PC-3 (cell line): ENCODE data around the gene SARNP. TPM values are rescaled to one million over a fixed set of nuclear protein-coding genes. Genes with fewer than 3 reads are reported as not detected.

ENCODE experiments used
- ATAC-seq: fragments of 200-7000 bp; cut with Tn5 transposase; 2 replicates; pipeline ENCODE4 v1.9.1; 2020; ENCODE audit warnings: mild to moderate bottlenecking, moderate library complexity
- BruUV-seq: library from RNA; stranded (reverse); fragments of 400-500 nt; replicated peaks from 2 replicates; lab custom pipeline; 2021; lab: Mats Ljungman, UMichigan
- CTCF ChIA-PET: fragments of 300-600 bp; sonication (Branson Sonifier 250); formaldehyde crosslinking; loops from one replicate; lab custom pipeline; 2022; ENCODE audit warnings: antibody characterized with exemption; lab: Charles Lee
- POLR2A ChIA-PET: fragments of 300-600 bp; sonication (Branson Sonifier 250); formaldehyde crosslinking; loops from one replicate; lab custom pipeline; 2022; ENCODE audit warnings: antibody characterized with exemption; ENCODE audit not compliant: unreplicated experiment; lab: Charles Lee
- DNase-seq: peaks from one replicate; pipeline ENCODE4 v3.0.0-alpha.2; 2015
- H2AFZ ChIP-seq: fragments of 300-600 bp; sonication (generic); 2 replicates; pipeline ENCODE4 v1.6.0; 2016; ENCODE audit warnings: antibody characterized with exemption, low read length
- H3F3A ChIP-seq: fragments of 300-600 bp; sonication (generic); one replicate; pipeline ENCODE4 v1.6.0; 2017; ENCODE audit warnings: antibody characterized with exemption, low read length, control low read depth, mild to moderate bottlenecking; ENCODE audit not compliant: unreplicated experiment
- H3K27ac ChIP-seq: fragments of 300-600 bp; sonication (generic); 2 replicates; pipeline ENCODE4 v1.5.1; 2016; ENCODE audit warnings: mild to moderate bottlenecking, low read length
- H3K27me3 ChIP-seq: fragments of 300-600 bp; sonication (generic); 2 replicates; pipeline ENCODE4 v1.6.1; 2016; ENCODE audit warnings: low read length, mixed read lengths
- H3K36me3 ChIP-seq: fragments of 300-600 bp; sonication (generic); 2 replicates; pipeline ENCODE4 v1.6.1; 2016; ENCODE audit warnings: low read depth, mixed run types, low read length, mixed read lengths
- H3K4me1 ChIP-seq: fragments of 300-600 bp; sonication (generic); 2 replicates; pipeline ENCODE4 v1.5.1; 2016; ENCODE audit warnings: low read length; ENCODE audit not compliant: insufficient read depth
- H3K4me2 ChIP-seq: fragments of 300-600 bp; sonication (generic); 2 replicates; pipeline ENCODE4 v1.6.0; 2016; ENCODE audit warnings: low read length
- H3K4me3 ChIP-seq: fragments of 300-600 bp; sonication (generic); 2 replicates; pipeline ENCODE4 v1.5.1; 2016; ENCODE audit warnings: mild to moderate bottlenecking, low read length, mixed read lengths
- H3K79me2 ChIP-seq: fragments of 300-600 bp; sonication (generic); 2 replicates; pipeline ENCODE4 v1.6.1; 2017; ENCODE audit warnings: low read length, mixed read lengths
- H3K9ac ChIP-seq: fragments of 300-600 bp; sonication (generic); 2 replicates; pipeline ENCODE4 v1.6.0; 2016; ENCODE audit warnings: mild to moderate bottlenecking, low read length
- H3K9me2 ChIP-seq: fragments of 300-600 bp; sonication (generic); replicated peaks from 2 replicates; pipeline ENCODE4 v1.6.1; 2016; ENCODE audit warnings: mixed run types, low read length, mixed read lengths
- H3K9me3 ChIP-seq: fragments of 300-600 bp; sonication (generic); 2 replicates; pipeline ENCODE4 v1.6.1; 2016; ENCODE audit warnings: low read length, mixed read lengths
- H4K20me1 ChIP-seq: fragments of 300-600 bp; sonication (generic); 2 replicates; pipeline ENCODE4 v1.6.1; 2016; ENCODE audit warnings: low read length, mixed read lengths
- EZH2 ChIP-seq: fragments of 300-600 bp; sonication (generic); IDR thresholded peaks from one replicate; pipeline ENCODE4 v1.6.1; 2017; ENCODE audit warnings: antibody characterized with exemption, mild to moderate bottlenecking, low read length; ENCODE audit not compliant: unreplicated experiment
- EZH2phosphoT487 ChIP-seq: fragments of 300-600 bp; sonication (generic); IDR thresholded peaks from 2 replicates; pipeline ENCODE4 v1.6.1; 2018; ENCODE audit warnings: mild to moderate bottlenecking, antibody characterized with exemption, low read length, borderline replicate concordance
- intact Hi-C: fragments of 100-400 bp; cut with micrococcal nuclease; formaldehyde crosslinking; loops from 2 replicates; pipeline ENCODE4 v1.9.0; 2023
- total RNA-seq: library from RNA; depleted of rRNA; stranded (reverse); fragments of >200 nt; gene quantifications from 2 replicates; pipeline ENCODE4 v1.2.3, GENCODE V29; 2014
- TF ChIP-seq, protein P1 (sequence below): fragments of 300-600 bp; sonication (generic); conservative IDR thresholded peaks from 2 replicates; pipeline ENCODE4 v1.5.1; 2017; ENCODE audit warnings: antibody characterized with exemption, low read depth, mild to moderate bottlenecking, low read length

Gene SARNP
- total RNA-seq, 1 experiment from 2014 or later: 103 TPM

DNA sequence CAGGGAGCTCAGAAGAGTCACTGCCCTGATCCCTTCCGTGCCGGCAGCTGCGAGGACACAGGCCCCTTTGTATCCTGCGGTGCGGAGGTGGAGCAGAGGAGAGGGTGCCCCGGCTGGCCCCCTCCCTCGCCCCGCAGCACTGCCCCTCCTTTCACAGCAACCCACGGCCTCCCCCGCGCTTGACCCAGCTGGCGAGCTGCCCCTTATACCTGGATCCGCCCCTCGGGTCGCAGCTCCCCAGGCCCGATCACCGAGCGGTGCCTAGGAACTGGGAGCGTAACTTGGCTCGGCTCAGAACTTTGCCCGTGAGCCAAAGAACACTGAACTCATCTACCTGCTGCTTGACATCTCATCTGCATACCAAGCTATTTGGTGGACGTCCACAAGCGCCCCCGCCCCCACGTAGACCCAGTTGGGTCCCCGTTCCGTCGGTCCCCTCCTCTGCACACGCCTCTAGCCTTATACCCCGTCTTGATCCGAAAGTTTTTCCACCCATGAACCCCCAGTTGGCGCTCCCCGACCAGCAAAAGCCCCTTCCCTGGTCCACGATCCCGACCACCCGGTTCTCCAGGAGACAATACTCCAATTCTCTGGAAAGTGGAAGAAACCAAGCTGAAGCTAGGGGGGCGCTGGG, 12.6 kb upstream of the SARNP start:
- H3K4me1 ChIP-seq: peaks cover 24% of the 10 kb centered on the region
- no peaks in the 10 kb centered on the region for H3K36me3 ChIP-seq
- no peaks in the 10 kb centered on the region for H3K9me3 ChIP-seq
- ChIA-PET CTCF (interaction anchor here (0.5 to 1.8 kb wide), 3 partner anchors 80 to 250 kb away, joined by 3 to 10 read pairs (median 3); no protein-coding TSS in a partner anchor), POLR2A (interaction anchor here (0.6 to 1.7 kb wide), 4 partner anchors 13 to 530 kb away, joined by 3 to 32 read pairs (median 8); partner anchors contain the start of genes ORMDL2, RAB5B, SARNP and STAT2)
- no peaks in the 10 kb centered on the region for H4K20me1 ChIP-seq
- H3K27ac ChIP-seq: peak overlapping the region; percentile 66
- peaks cover 45% of the 10 kb centered on the region for H3K79me2 ChIP-seq
- H3F3A ChIP-seq: no peaks in the 10 kb centered on the region
- H3K9ac ChIP-seq: peak overlapping the region; percentile 85
- peak; percentile 24 for DNase-seq
- no peaks in the 10 kb centered on the region for H3K9me2 ChIP-seq
- TSS peak; percentile 70 for BruUV-seq
- H2AFZ ChIP-seq: peak overlapping the region; percentile 71
- H3K27me3 ChIP-seq: no peaks in the 10 kb centered on the region
- H3K4me2 ChIP-seq: peak overlapping the region; percentile 95
- intact Hi-C loops: loop anchor here (1.0 kb wide), 1 partner anchor 13 kb away; the partner anchor contains the start of gene SARNP
- no peak for TF ChIP-seq EZH2
- TF ChIP-seq, protein P1, sequence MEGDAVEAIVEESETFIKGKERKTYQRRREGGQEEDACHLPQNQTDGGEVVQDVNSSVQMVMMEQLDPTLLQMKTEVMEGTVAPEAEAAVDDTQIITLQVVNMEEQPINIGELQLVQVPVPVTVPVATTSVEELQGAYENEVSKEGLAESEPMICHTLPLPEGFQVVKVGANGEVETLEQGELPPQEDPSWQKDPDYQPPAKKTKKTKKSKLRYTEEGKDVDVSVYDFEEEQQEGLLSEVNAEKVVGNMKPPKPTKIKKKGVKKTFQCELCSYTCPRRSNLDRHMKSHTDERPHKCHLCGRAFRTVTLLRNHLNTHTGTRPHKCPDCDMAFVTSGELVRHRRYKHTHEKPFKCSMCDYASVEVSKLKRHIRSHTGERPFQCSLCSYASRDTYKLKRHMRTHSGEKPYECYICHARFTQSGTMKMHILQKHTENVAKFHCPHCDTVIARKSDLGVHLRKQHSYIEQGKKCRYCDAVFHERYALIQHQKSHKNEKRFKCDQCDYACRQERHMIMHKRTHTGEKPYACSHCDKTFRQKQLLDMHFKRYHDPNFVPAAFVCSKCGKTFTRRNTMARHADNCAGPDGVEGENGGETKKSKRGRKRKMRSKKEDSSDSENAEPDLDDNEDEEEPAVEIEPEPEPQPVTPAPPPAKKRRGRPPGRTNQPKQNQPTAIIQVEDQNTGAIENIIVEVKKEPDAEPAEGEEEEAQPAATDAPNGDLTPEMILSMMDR: no peak
- no peak for TF ChIP-seq EZH2phosphoT487
- ATAC-seq: peak; percentile 42
- H3K4me3 ChIP-seq: peak overlapping the region; percentile 83

DNA sequence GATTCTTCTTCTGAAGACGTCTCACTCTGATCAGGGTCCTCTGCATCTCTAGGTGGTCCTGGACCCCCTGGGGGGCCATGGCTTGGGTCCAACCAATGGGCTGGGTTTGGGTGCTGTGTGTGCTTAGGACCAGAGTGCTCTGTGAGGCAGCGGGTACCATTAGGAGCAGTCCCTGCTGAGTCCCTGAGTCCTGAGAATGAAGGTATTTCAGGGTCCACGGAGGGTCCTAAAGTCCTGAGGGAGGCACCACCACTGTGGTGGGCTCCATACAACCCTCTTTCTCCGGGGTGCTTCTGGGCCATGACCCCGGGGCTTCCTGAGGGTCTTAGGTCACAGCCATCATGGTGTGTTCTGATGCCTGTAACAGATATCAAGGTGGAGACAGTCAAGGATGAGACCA, 10.8 kb upstream of the SARNP start:
- Histone ChIP-seq H3K4me2 (peak overlapping the region; percentile 82), H4K20me1 (no peaks in the 10 kb centered on the region), H3K9me3 (no peaks in the 10 kb centered on the region), H3K79me2 (peaks cover 56% of the 10 kb centered on the region), H3K4me1 (peaks cover 24% of the 10 kb centered on the region), H3K4me3 (peak overlapping the region; percentile 83), H3F3A (no peaks in the 10 kb centered on the region), H3K27me3 (no peaks in the 10 kb centered on the region), H3K36me3 (no peaks in the 10 kb centered on the region), H3K9ac (peak overlapping the region; percentile 81), H3K9me2 (no peaks in the 10 kb centered on the region), H2AFZ (no peak overlapping the region), H3K27ac (no peak overlapping the region)
- ATAC-seq (no peak), DNase-seq (no peak)
- ChIA-PET CTCF (no interaction called here), POLR2A (no interaction called here)
- TF ChIP-seq EZH2: no peak
- TF ChIP-seq, protein P1: no peak
- TF ChIP-seq EZH2phosphoT487: no peak
- intact Hi-C loops: no loop called here
- BruUV-seq: no TSS peak

DNA sequence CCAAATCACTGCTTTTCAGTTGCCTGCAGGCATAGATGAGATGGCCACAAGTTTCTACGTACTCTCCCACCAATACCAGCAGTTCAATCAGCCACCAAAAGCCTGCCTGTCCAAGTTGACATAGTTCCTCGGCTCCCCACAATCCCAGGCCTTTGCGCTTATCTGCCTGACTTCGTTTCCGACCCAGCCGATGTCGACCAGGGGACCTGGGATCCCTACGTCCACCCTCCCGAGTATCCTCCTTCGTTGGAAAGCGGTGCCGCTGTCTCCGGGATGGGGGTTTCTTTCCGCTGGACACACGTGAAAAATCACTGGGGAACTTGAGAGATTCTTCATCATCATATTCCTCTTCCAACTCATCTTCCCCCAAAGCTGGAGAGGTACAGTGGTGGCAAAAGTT, 10.3 kb upstream of the SARNP start:
- H3K9me3 ChIP-seq: no peaks in the 10 kb centered on the region
- H3K4me1 ChIP-seq: peaks cover 24% of the 10 kb centered on the region
- ChIA-PET CTCF (no interaction called here), POLR2A (interaction anchor here (0.6 kb wide), 1 partner anchor 10 kb away, joined by 5 read pairs; the partner anchor contains the start of genes ORMDL2 and SARNP)
- peaks cover 5% of the 10 kb centered on the region; the same call in 1 of the 2 replicates for H3K36me3 ChIP-seq
- H2AFZ ChIP-seq: no peak overlapping the region
- peak overlapping the region; percentile 82 for H3K4me2 ChIP-seq
- DNase-seq: no peak
- no TSS peak for BruUV-seq
- no peaks in the 10 kb centered on the region for H3K27me3 ChIP-seq
- no peaks in the 10 kb centered on the region for H3F3A ChIP-seq
- peaks cover 56% of the 10 kb centered on the region for H3K79me2 ChIP-seq
- no peak overlapping the region for H3K27ac ChIP-seq
- intact Hi-C loops: no loop called here
- H3K4me3 ChIP-seq: peak overlapping the region; percentile 83; the same call in 1 of the 2 replicates
- H4K20me1 ChIP-seq: no peaks in the 10 kb centered on the region
- TF ChIP-seq EZH2 (no peak), EZH2phosphoT487 (no peak)
- TF ChIP-seq, protein P1: no peak
- no peak overlapping the region for H3K9ac ChIP-seq
- no peaks in the 10 kb centered on the region for H3K9me2 ChIP-seq
- ATAC-seq: no peak
